BJ (cell line): ENCODE results near the gene PTGR3. TPM values are rescaled to one million over a fixed set of nuclear protein-coding genes. Genes with fewer than 3 reads are reported as not detected.

Experiments
- CTCF ChIA-PET: fragments of 350-600 bp; formaldehyde crosslinking; extraction: SDS; loops from one replicate; lab custom pipeline; 2021; ENCODE audit warnings: antibody characterized with exemption, inconsistent platforms; lab: Yijun Ruan, JAX
- POLR2A ChIA-PET: fragments of 300-600 bp; sonication (Branson Sonifier 250); formaldehyde crosslinking; extraction: SDS; loops from one replicate; lab custom pipeline; 2021; ENCODE audit warnings: antibody characterized with exemption; lab: Charles Lee
- DNase-seq: peaks from one replicate; pipeline ENCODE4 v3.0.0-alpha.2; 2011; ENCODE audit warnings: low read depth
- H3K27me3 ChIP-seq: 2 replicates; pipeline ENCODE4 v1.6.0; 2011; ENCODE audit warnings: low read length; ENCODE audit not compliant: control insufficient read depth, insufficient read depth
- H3K36me3 ChIP-seq: 2 replicates; pipeline ENCODE4 v1.5.1; 2011; ENCODE audit warnings: low read length; ENCODE audit not compliant: control insufficient read depth, insufficient read depth
- H3K4me3 ChIP-seq: 2 replicates; pipeline ENCODE4 v1.5.1; 2011; ENCODE audit warnings: low read depth, mild to moderate bottlenecking, control low read depth, low read length
- CTCF ChIP-seq: IDR thresholded peaks from 2 replicates; pipeline ENCODE4 v1.5.1; 2011; ENCODE audit warnings: low read depth, mild to moderate bottlenecking, control low read depth, inconsistent platforms, low read length, moderate library complexity; ENCODE audit not compliant: insufficient read depth
- polyA plus RNA-seq: library from polyadenylated mRNA; depleted of rRNA; stranded (reverse); fragments of >200 nt; gene quantifications from 2 replicates; pipeline ENCODE4 v1.2.3, GENCODE V29; 2011

Gene PTGR3
- polyA plus RNA-seq, 1 experiment, result 70.3 TPM

DNA sequence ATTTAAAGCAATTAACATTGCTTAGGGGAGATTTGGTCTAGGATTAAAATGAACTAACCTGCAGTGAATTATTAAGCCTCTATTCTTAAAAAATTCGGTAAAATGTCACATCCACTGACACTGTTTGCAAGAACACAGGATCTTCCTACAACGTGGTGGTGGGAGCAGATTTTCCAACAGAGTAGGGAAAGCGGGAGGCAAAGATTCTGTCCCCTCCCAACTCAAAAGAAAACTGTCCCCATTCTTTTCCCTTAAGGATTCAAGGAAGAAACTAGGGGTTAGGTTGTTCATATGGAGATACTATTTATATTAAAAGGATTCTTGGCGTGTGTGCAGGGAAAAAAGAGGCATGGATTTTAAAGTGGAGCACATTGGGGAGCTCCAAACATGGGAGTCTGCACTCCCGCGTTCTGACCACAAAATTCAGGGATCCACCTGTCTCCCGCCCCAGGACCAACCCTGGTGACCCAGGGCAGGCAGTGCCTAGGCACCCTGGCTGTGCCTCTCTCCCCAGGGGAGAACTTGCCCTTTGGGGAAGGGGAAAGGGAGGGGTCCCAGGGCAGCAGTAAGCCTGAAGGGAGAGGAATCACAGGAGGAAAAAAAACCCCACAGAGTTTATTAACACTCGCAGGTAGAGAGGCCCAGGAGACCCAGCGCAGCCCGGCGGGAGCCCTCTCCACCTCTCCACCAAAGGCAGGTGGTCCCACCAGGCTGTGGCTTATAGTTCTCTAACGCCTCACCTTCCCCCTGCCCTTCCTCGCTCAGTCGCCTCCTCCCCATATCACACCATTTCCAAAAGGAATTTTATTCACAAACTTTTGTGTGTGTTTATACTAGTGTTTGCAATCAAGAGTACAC, 2.3 kb downstream of the PTGR3 start:
- TF ChIP-seq CTCF, result no peak
- Histone ChIP-seq H3K36me3 (peaks cover 3% of the 10 kb centered on the region), H3K4me3 (peak overlapping the region; percentile 68), H3K27me3 (no peaks in the 10 kb centered on the region)
- DNase-seq, result no peak
- ChIA-PET CTCF (interaction anchor here (1.0 kb wide), 1 partner anchor 236 kb away, joined by 3 read pairs; no protein-coding TSS in a partner anchor), POLR2A (no interaction called here)

DNA sequence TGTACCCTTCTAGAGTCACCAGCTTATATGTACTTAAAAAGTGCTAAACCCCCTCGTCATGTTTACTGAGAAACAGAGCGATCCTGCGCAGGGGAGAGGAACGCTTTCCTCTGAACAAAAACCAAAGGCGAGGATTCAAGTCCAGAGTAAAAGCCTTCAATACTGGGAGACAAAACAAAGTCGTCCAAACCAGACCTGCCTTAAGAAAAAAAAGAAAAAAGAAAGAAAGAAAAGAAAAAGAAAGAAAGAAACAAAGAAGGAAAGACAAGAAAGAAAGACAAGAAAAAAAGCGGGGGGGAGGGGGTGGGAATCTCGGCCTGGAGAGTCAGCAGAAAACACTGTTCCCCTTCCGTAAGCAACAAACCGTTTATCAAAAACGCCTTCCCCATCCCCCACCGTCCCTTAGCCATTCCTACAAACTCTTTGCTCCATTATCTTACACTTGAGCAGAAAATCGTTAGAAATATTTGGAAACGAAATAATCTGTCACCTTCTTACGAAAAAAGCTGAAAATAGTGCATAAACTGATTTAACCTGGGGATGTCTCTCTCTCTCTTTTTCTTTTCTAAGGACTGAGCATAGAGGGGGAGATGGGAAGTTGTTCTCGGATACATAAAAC, 3.3 kb downstream of the PTGR3 start:
- no peak for DNase-seq
- Histone ChIP-seq H3K4me3 (peak overlapping the region; percentile 68), H3K27me3 (no peaks in the 10 kb centered on the region), H3K36me3 (peaks cover 6% of the 10 kb centered on the region)
- POLR2A ChIA-PET, result no interaction called here
- TF ChIP-seq CTCF, result no peak
- CTCF ChIA-PET, result interaction anchor here (0.6 to 1.0 kb wide), 2 partner anchors 237 to 1169 kb away, joined by 3 read pairs; no protein-coding TSS in a partner anchor

DNA sequence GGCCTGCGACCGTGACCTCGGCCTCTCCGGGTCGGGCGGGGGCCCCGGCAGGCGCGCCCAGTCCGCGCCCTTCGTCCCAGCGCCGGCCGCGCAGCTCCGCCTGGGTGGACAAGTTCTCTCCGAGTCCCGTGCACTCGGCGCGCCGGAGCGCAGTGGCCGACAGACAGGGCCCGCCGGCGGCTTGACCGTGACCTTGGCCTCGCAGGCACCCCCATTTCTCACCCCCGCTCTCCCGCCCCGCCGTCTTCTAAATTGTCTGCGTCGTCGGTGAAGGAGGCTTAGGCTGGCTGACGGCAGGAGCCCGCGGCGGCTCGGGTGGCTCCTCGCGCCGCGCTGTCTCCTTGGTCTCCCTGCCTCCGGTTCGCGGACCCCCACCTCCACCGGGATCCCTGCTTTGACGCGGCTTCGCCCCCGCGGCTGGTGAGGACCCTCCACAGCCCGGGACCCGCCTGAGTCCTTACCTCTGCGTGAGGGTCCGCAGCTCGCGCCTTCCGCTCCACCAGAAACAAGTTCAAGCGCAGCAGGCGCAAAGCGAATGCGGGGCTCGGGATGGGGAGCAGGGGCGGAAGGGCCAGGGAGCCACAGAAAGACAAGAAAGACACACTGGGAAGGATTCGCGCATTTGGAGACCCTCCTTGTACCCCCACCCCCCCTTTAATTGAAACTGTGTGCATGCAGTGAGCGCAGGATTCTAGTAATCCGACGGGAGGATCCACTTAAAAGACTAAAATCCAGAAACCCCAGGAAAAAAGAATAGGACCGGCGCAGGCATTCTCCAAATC, 4.0 kb downstream of the PTGR3 start:
- Histone ChIP-seq H3K27me3 (no peaks in the 10 kb centered on the region), H3K4me3 (peak overlapping the region; percentile 68), H3K36me3 (peaks cover 6% of the 10 kb centered on the region)
- ChIA-PET POLR2A (no interaction called here), CTCF (interaction anchor here (1.0 kb wide), 1 partner anchor 238 kb away, joined by 3 read pairs; no protein-coding TSS in a partner anchor)
- DNase-seq, result no peak
- no peak for TF ChIP-seq CTCF

DNA sequence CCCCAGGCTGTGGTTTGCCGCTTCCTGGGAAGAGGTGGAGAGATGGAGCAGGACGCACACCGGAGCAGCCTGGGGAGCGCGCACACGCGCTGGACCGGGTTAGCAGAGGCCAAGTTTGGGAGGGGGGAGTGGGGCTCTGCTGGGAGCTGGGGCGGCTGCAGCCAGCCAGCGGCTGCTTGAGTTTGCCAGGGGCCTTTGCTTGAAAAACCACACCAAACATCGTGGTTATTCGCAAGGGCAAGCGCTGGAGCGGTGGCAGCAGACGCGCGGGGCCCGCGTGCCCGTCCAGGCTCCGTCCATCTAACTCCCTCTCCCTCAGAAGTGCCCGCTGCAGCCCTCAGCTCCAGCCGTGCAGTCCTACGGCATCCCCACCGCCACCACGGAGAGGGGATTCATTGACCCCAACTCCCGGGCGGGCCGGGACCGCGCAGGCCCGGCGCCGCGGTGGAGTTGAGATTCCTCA, 4.6 kb downstream of the PTGR3 start:
- no peak for DNase-seq
- ChIA-PET CTCF (interaction anchor here (0.7 kb wide), 1 partner anchor 284 kb away, joined by 3 read pairs; no protein-coding TSS in a partner anchor), POLR2A (no interaction called here)
- Histone ChIP-seq H3K4me3 (peak overlapping the region; percentile 68), H3K36me3 (peaks cover 6% of the 10 kb centered on the region), H3K27me3 (no peaks in the 10 kb centered on the region)
- TF ChIP-seq CTCF, result no peak
